Fibroblast of skin of scalp (primary cell): ENCODE data around the gene GOLGA8M. TPM values are rescaled to one million over a fixed set of nuclear protein-coding genes. Genes with fewer than 3 reads are reported as not detected.
A peak's percentile ranks its signal among the peaks of the same experiment; 100 is the strongest.
"Not testable (repeated sequence)": the region's sequence is repeated elsewhere in the genome, so short reads cannot be mapped to it uniquely, and the experiment has no call there.

Experiments used
- DNase-seq: peaks from one replicate; pipeline ENCODE4 v3.0.0-alpha.2; 2013
- polyA plus RNA-seq, 2 experiments: library from polyadenylated mRNA; unstranded; fragments of 120-200 nt; gene quantifications; one replicate each; pipeline ENCODE4 v1.2.1, GENCODE V29; 2013; ENCODE audit not compliant: insufficient read length in 2 of 2

The GOLGA8M gene
- polyA plus RNA-seq (2013, experiment 1 of 2; ENCODE audit: insufficient read length) = 0.77 TPM
- 0.78 TPM for polyA plus RNA-seq (2013, experiment 2 of 2; ENCODE audit: insufficient read length)

- not testable (repeated sequence) for DNase-seq
These were observed at the start of gene GOLGA8M for GRCh38 chr15:28712270-28712669. Gene GOLGA8M (minus strand): TSS chr15:28712421. CDS start chr15:28712323, 98 bp downstream.

- DNase-seq = not testable (repeated sequence)
These were observed 30.7 kb upstream of the GOLGA8M start for GRCh38 chr15:28742890-28743289.

- not testable (repeated sequence) for DNase-seq
These were observed 26.5 kb upstream of the GOLGA8M start for GRCh38 chr15:28738590-28739292.

- not testable (repeated sequence) for DNase-seq
These were observed 26.0 kb upstream of the GOLGA8M start for GRCh38 chr15:28738200-28738561.

- DNase-seq = peak; percentile 47
These were observed 25.4 kb upstream of the GOLGA8M start for GRCh38 chr15:28737521-28738199.

GRCh38 chr15:28728061-28728460 lies 15.8 kb upstream of the GOLGA8M start:
- DNase-seq = not testable (repeated sequence)

- not testable (repeated sequence) for DNase-seq
These were observed 14.8 kb upstream of the GOLGA8M start for GRCh38 chr15:28727026-28727425.

GRCh38 chr15:28726102-28726501 lies 13.9 kb upstream of the GOLGA8M start:
- DNase-seq = no peak

GRCh38 chr15:28725556-28725955 lies 13.3 kb upstream of the GOLGA8M start:
- no peak for DNase-seq

GRCh38 chr15:28723986-28724385 lies 11.8 kb upstream of the GOLGA8M start:
- DNase-seq = not testable (repeated sequence)

- DNase-seq = not testable (repeated sequence)
These were observed 7.4 kb upstream of the GOLGA8M start for GRCh38 chr15:28719626-28720025.

GRCh38 chr15:28718576-28718975 lies 6.4 kb upstream of the GOLGA8M start:
- DNase-seq = not testable (repeated sequence)

- not testable (repeated sequence) for DNase-seq
These were observed 2.0 kb upstream of the GOLGA8M start for GRCh38 chr15:28714176-28714575.

- not testable (repeated sequence) for DNase-seq
These were observed 8.3 kb downstream of the GOLGA8M start for GRCh38 chr15:28703927-28704326.

GRCh38 chr15:28702427-28702826 lies 9.8 kb downstream of the GOLGA8M start:
- not testable (repeated sequence) for DNase-seq

- DNase-seq = not testable (repeated sequence)
These were observed 18.0 kb downstream of the GOLGA8M start for GRCh38 chr15:28694006-28694751.

GRCh38 chr15:28693021-28693420 lies 19.2 kb downstream of the GOLGA8M start:
- DNase-seq = not testable (repeated sequence)

- DNase-seq = not testable (repeated sequence)
These were observed 38.7 kb downstream of the GOLGA8M start for GRCh38 chr15:28673533-28673932.

GRCh38 chr15:28672122-28672521 lies 40.1 kb downstream of the GOLGA8M start:
- not testable (repeated sequence) for DNase-seq

- not testable (repeated sequence) for DNase-seq
These were observed 45.8 kb downstream of the GOLGA8M start for GRCh38 chr15:28666402-28666801.

- not testable (repeated sequence) for DNase-seq
These were observed 47.6 kb downstream of the GOLGA8M start for GRCh38 chr15:28664575-28664974.

GRCh38 chr15:28663717-28664116 lies 48.5 kb downstream of the GOLGA8M start:
- not testable (repeated sequence) for DNase-seq

- not testable (repeated sequence) for DNase-seq
These were observed 51.5 kb downstream of the GOLGA8M start for GRCh38 chr15:28660750-28661149.
